Glutamatergic neuron (in vitro differentiated cells): ENCODE data around the gene ZC3H12D. TPM values are rescaled to one million over a fixed set of nuclear protein-coding genes. Genes with fewer than 3 reads are reported as not detected.

ENCODE experiments used
- DNase-seq: peaks from one replicate; pipeline ENCODE4 v3.0.0; 2022
- H3K27ac Mint-ChIP-seq: one replicate; pipeline ENCODE4 v1.8.0; 2020; ENCODE audit warnings: mild to moderate bottlenecking, mixed read lengths, inconsistent platforms; ENCODE audit not compliant: unreplicated experiment
- H3K27me3 Mint-ChIP-seq: one replicate; pipeline ENCODE4 v1.8.0; 2020; ENCODE audit warnings: mild to moderate bottlenecking, moderate library complexity, mixed read lengths, inconsistent platforms; ENCODE audit not compliant: unreplicated experiment
- H3K36me3 Mint-ChIP-seq: one replicate; pipeline ENCODE4 v1.8.0; 2020; ENCODE audit warnings: mild to moderate bottlenecking, mixed read lengths, inconsistent platforms; ENCODE audit not compliant: unreplicated experiment
- H3K4me1 Mint-ChIP-seq: one replicate; pipeline ENCODE4 v1.8.0; 2020; ENCODE audit warnings: mild to moderate bottlenecking, low read depth, mixed read lengths, inconsistent platforms; ENCODE audit not compliant: unreplicated experiment
- H3K4me3 Mint-ChIP-seq: one replicate; pipeline ENCODE4 v1.8.0; 2020; ENCODE audit warnings: mild to moderate bottlenecking, mixed read lengths, inconsistent platforms; ENCODE audit not compliant: unreplicated experiment
- H3K9me3 Mint-ChIP-seq: one replicate; pipeline ENCODE4 v1.8.0; 2020; ENCODE audit warnings: mild to moderate bottlenecking, moderate library complexity, mixed read lengths, inconsistent platforms; ENCODE audit not compliant: unreplicated experiment
- CTCF ChIP-seq: fragments of 200-600 bp; sonication (generic); IDR thresholded peaks from one replicate; pipeline ENCODE4 v1.5.0; 2021; ENCODE audit not compliant: partially characterized antibody, unreplicated experiment
- total RNA-seq: library from RNA; stranded (reverse); fragmentation: NEBNext Ultra II Directional; extraction: Animal tissue kit (Norgen Biotek cat#: 25700); gene quantifications from one replicate; pipeline ENCODE4 v1.2.1, GENCODE V29; 2021; ENCODE audit not compliant: unreplicated experiment

The ZC3H12D gene
- total RNA-seq, 1 donor from 2014 or later: 48.7 TPM

GRCh38 chr6:149429427-149430360 is 55.1 kb downstream of the ZC3H12D start:
- Mint-ChIP-seq H3K36me3 (no peaks in the 10 kb centered on the region), H3K27ac (no peak overlapping the region), H3K27me3 (peaks cover 3% of the 10 kb centered on the region), H3K4me1 (peaks cover 2% of the 10 kb centered on the region), H3K9me3 (no peaks in the 10 kb centered on the region), H3K4me3 (no peak overlapping the region)
- DNase-seq: no peak
- TF ChIP-seq CTCF: no peak

GRCh38 chr6:149428606-149429005 is 56.2 kb downstream of the ZC3H12D start:
- Mint-ChIP-seq H3K36me3 (no peaks in the 10 kb centered on the region), H3K4me1 (peaks cover 5% of the 10 kb centered on the region), H3K27me3 (peaks cover 3% of the 10 kb centered on the region), H3K27ac (no peak overlapping the region), H3K9me3 (no peaks in the 10 kb centered on the region), H3K4me3 (no peak overlapping the region)
- DNase-seq: no peak
- no peak for TF ChIP-seq CTCF

GRCh38 chr6:149425754-149426153 is 59.1 kb downstream of the ZC3H12D start:
- Mint-ChIP-seq H3K27me3 (peaks cover 3% of the 10 kb centered on the region), H3K4me1 (peaks cover 7% of the 10 kb centered on the region), H3K9me3 (no peaks in the 10 kb centered on the region), H3K4me3 (no peak overlapping the region), H3K27ac (no peak overlapping the region), H3K36me3 (no peaks in the 10 kb centered on the region)
- no peak for DNase-seq
- TF ChIP-seq CTCF: no peak

- Mint-ChIP-seq H3K9me3 (no peaks in the 10 kb centered on the region), H3K4me3 (no peak overlapping the region), H3K36me3 (no peaks in the 10 kb centered on the region), H3K4me1 (peaks cover 7% of the 10 kb centered on the region), H3K27ac (no peak overlapping the region), H3K27me3 (peaks cover 3% of the 10 kb centered on the region)
- no peak for DNase-seq
- no peak for TF ChIP-seq CTCF
Observed at GRCh38 chr6:149425224-149425623, 59.6 kb downstream of the ZC3H12D start.

GRCh38 chr6:149423964-149424440 is 60.8 kb downstream of the ZC3H12D start:
- H3K27ac Mint-ChIP-seq: no peak overlapping the region
- peaks cover 7% of the 10 kb centered on the region for H3K4me1 Mint-ChIP-seq
- no peaks in the 10 kb centered on the region for H3K9me3 Mint-ChIP-seq

More at GRCh38 chr6:149423964-149424440, 60.8 kb downstream of the ZC3H12D start:
- no peak for DNase-seq
- no peaks in the 10 kb centered on the region for H3K36me3 Mint-ChIP-seq
- H3K27me3 Mint-ChIP-seq: peaks cover 3% of the 10 kb centered on the region
- no peak for TF ChIP-seq CTCF
- H3K4me3 Mint-ChIP-seq: no peak overlapping the region
